OCI-LY7 (cell line): Measurements from ENCODE around the gene SHOX. TPM values are rescaled to one million over a fixed set of nuclear protein-coding genes. Genes with fewer than 3 reads are reported as not detected.

ENCODE experiments used
- BruUV-seq: library from RNA; stranded (reverse); fragments of 400-500 nt; replicated peaks from 2 replicates; lab custom pipeline; 2021; lab: Mats Ljungman, UMichigan
- CTCF ChIA-PET: fragments of 300-600 bp; sonication (Branson Sonifier 250); formaldehyde crosslinking; loops from one replicate; lab custom pipeline; 2022; ENCODE audit warnings: antibody characterized with exemption; ENCODE audit not compliant: unreplicated experiment; lab: Charles Lee
- POLR2A ChIA-PET: fragments of 300-600 bp; sonication (Branson Sonifier 250); formaldehyde crosslinking; loops from one replicate; lab custom pipeline; 2022; ENCODE audit warnings: antibody characterized with exemption; lab: Charles Lee
- DNase-seq: peaks from one replicate; pipeline ENCODE4 v3.0.0-alpha.2; 2015; ENCODE audit warnings: low spot score
- H2AFZ ChIP-seq: fragments of 200-600 bp; sonication (generic), shearing (Covaris generic); 2 replicates; pipeline ENCODE4 v1.6.1; 2014; ENCODE audit warnings: mild to moderate bottlenecking, antibody characterized with exemption, low read length, moderate library complexity
- H3K27ac ChIP-seq: fragments of 200-600 bp; sonication (generic); 2 replicates; pipeline ENCODE4 v1.5.1; 2014; ENCODE audit warnings: mixed run types, low read depth, mild to moderate bottlenecking, moderate library complexity, low read length, inconsistent platforms; ENCODE audit not compliant: poor library complexity, severe bottlenecking
- H3K36me3 ChIP-seq: fragments of 200-600 bp; sonication (generic); 2 replicates; pipeline ENCODE4 v1.6.1; 2014; ENCODE audit warnings: mild to moderate bottlenecking, antibody characterized with exemption, low read length, moderate library complexity, mixed read lengths; ENCODE audit not compliant: insufficient read depth
- H3K4me1 ChIP-seq: fragments of 200-600 bp; sonication (generic); 2 replicates; pipeline ENCODE4 v1.5.1; 2014; ENCODE audit warnings: mild to moderate bottlenecking, low read length; ENCODE audit not compliant: insufficient read depth, poor library complexity, severe bottlenecking
- H3K4me2 ChIP-seq: fragments of 200-600 bp; sonication (generic); 2 replicates; pipeline ENCODE4 v1.6.1; 2014; ENCODE audit warnings: mild to moderate bottlenecking, low read length
- H3K4me3 ChIP-seq: fragments of 200-600 bp; sonication (generic); 2 replicates; pipeline ENCODE4 v1.5.1; 2014; ENCODE audit warnings: mild to moderate bottlenecking, low read depth, low read length; ENCODE audit not compliant: poor library complexity, severe bottlenecking
- H3K79me2 ChIP-seq: fragments of 200-600 bp; sonication (generic); 2 replicates; pipeline ENCODE4 v1.6.1; 2016; ENCODE audit warnings: low read depth, mild to moderate bottlenecking, low read length, moderate library complexity, mixed read lengths; ENCODE audit not compliant: insufficient read depth
- H3K9me2 ChIP-seq: fragments of 200-600 bp; sonication (generic); 2 replicates; pipeline ENCODE4 v1.6.1; 2016; ENCODE audit warnings: mild to moderate bottlenecking, low read length, mixed read lengths; ENCODE audit not compliant: insufficient read depth
- H3K9me3 ChIP-seq: fragments of 200-600 bp; sonication (generic); 2 replicates; pipeline ENCODE4 v1.6.1; 2014; ENCODE audit warnings: mild to moderate bottlenecking, mixed run types, low read length, mixed read lengths
- H4K20me1 ChIP-seq: fragments of 200-600 bp; sonication (generic); 2 replicates; pipeline ENCODE4 v1.6.1; 2014; ENCODE audit warnings: mild to moderate bottlenecking, antibody characterized with exemption, low read length, moderate library complexity, mixed read lengths; ENCODE audit not compliant: insufficient read depth
- EZH2phosphoT487 ChIP-seq: fragments of 200-600 bp; sonication (generic); IDR thresholded peaks from 2 replicates; pipeline ENCODE4 v1.6.1; 2018; ENCODE audit warnings: low read depth, borderline replicate concordance, mild to moderate bottlenecking, mixed run types, antibody characterized with exemption, low read length, moderate library complexity, mixed read lengths
- intact Hi-C: fragments of 100-400 bp; cut with micrococcal nuclease; formaldehyde crosslinking; loops from one replicate; pipeline ENCODE4 v1.10.0; 2022; ENCODE audit not compliant: unreplicated experiment
- total RNA-seq, 2 experiments: library from RNA; depleted of rRNA in 1 of 2; stranded (reverse); fragments of >200 nt in 1 of 2; shearing (Covaris generic) in 1 of 2; gene quantifications; 2 replicates each; pipeline ENCODE4 v1.2.3, GENCODE V29; 2014 to 2022
- TF ChIP-seq, protein P1 (sequence below): fragments of 200-600 bp; sonication (generic); conservative IDR thresholded peaks from 2 replicates; pipeline ENCODE4 v1.5.1; 2014; ENCODE audit warnings: mild to moderate bottlenecking, antibody characterized with exemption, low read length, moderate library complexity, mixed read lengths

The SHOX gene
- total RNA-seq, 2 experiments from 2014 or later, result not detected

DNA sequence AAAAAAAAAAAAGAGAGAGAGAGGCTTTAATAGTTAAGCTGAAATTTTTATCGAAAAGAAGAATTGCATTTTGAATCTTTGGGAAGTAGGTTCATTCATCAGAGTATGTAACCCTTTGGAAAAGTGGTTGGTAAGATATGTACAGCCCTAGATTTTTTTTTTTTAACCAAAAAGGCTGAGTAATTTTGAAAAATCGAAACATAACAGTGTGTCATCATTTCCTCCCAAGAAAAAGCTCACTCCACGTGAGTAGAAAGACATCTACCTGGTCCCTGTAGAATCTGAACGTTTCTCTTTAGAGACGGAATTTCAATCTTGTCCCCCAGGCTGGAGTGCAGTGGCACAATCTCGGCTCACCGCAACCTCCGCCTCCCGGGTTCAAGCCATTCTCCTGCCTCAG is 16.2 kb downstream of the SHOX start:
- CTCF ChIA-PET, result no interaction called here
- Histone ChIP-seq H3K27ac (no peak overlapping the region), H2AFZ (no peak overlapping the region), H3K79me2 (no peaks in the 10 kb centered on the region), H3K9me3 (no peaks in the 10 kb centered on the region), H3K9me2 (no peaks in the 10 kb centered on the region), H3K4me2 (no peak overlapping the region), H3K4me1 (no peaks in the 10 kb centered on the region), H3K4me3 (no peak overlapping the region), H3K36me3 (no peaks in the 10 kb centered on the region), H4K20me1 (no peaks in the 10 kb centered on the region)
- POLR2A ChIA-PET, result no interaction called here
- BruUV-seq, result no TSS peak
- DNase-seq, result no peak
- intact Hi-C loops, result no loop called here
- TF ChIP-seq EZH2phosphoT487, result no peak
- TF ChIP-seq, protein P1, sequence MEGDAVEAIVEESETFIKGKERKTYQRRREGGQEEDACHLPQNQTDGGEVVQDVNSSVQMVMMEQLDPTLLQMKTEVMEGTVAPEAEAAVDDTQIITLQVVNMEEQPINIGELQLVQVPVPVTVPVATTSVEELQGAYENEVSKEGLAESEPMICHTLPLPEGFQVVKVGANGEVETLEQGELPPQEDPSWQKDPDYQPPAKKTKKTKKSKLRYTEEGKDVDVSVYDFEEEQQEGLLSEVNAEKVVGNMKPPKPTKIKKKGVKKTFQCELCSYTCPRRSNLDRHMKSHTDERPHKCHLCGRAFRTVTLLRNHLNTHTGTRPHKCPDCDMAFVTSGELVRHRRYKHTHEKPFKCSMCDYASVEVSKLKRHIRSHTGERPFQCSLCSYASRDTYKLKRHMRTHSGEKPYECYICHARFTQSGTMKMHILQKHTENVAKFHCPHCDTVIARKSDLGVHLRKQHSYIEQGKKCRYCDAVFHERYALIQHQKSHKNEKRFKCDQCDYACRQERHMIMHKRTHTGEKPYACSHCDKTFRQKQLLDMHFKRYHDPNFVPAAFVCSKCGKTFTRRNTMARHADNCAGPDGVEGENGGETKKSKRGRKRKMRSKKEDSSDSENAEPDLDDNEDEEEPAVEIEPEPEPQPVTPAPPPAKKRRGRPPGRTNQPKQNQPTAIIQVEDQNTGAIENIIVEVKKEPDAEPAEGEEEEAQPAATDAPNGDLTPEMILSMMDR, result no peak

DNA sequence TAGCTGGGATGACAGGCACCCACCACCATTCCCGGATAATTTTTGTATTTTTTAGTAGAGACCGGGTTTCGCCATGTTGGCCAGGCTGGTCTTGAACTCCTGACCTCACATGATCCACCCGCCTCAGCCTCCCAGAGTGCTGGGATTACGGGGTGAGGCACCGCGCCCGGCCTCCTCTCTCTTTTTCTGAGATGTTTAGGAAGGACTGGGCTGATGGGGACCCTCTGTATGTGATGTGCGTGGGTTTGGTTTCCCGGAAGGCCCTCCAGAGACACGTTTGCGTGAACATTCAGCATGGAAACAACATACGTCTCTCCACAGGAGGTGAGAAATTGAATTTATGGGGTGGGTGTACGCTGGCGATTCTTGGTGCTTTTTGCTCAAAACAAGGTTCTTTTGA is 18.6 kb downstream of the SHOX start:
- Histone ChIP-seq H2AFZ (no peak overlapping the region), H3K4me3 (no peak overlapping the region), H4K20me1 (no peaks in the 10 kb centered on the region), H3K9me2 (no peaks in the 10 kb centered on the region), H3K4me2 (no peak overlapping the region), H3K9me3 (no peaks in the 10 kb centered on the region), H3K4me1 (no peaks in the 10 kb centered on the region), H3K79me2 (no peaks in the 10 kb centered on the region), H3K27ac (no peak overlapping the region), H3K36me3 (no peaks in the 10 kb centered on the region)
- intact Hi-C loops, result no loop called here
- no peak for TF ChIP-seq EZH2phosphoT487
- TF ChIP-seq, protein P1, result no peak
- no peak for DNase-seq
- POLR2A ChIA-PET, result no interaction called here
- CTCF ChIA-PET, result no interaction called here
- no TSS peak for BruUV-seq

DNA sequence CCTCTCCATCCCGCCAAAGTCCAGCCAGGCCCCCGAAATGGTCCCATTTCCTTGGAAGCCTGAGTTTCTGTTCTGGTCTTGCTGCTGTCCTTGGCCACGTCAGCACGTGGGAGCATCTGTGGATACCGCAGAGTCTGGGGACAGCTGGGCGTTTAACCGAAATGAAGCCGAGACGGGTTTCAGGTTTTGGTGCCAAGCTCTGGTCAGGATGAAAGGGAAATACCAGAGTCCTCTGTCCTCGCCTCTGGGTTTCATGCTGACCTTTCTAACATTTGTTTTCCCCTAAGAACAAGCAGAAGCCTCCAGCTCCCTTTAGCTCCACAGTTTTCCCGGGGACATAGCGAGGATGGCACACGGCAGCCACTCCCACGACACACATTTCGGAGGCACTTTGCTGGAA is 19.7 kb downstream of the SHOX start:
- Histone ChIP-seq H3K4me3 (no peak overlapping the region), H4K20me1 (no peaks in the 10 kb centered on the region), H3K9me3 (no peaks in the 10 kb centered on the region), H2AFZ (no peak overlapping the region), H3K36me3 (no peaks in the 10 kb centered on the region), H3K4me2 (no peak overlapping the region), H3K9me2 (no peaks in the 10 kb centered on the region), H3K4me1 (no peaks in the 10 kb centered on the region), H3K27ac (no peak overlapping the region), H3K79me2 (no peaks in the 10 kb centered on the region)
- ChIA-PET CTCF (no interaction called here), POLR2A (no interaction called here)
- DNase-seq, result no peak
- BruUV-seq, result no TSS peak
- intact Hi-C loops, result no loop called here
- TF ChIP-seq, protein P1, result no peak
- no peak for TF ChIP-seq EZH2phosphoT487
